SIG-M5 treated with dmso at 0.1 percent for 504 hours (cell line): ENCODE measurements around the gene SMIM32.

Experiments used
- DNase-seq: peaks from one replicate; lab custom pipeline; 2025; ENCODE audit not compliant: unreplicated experiment; lab: John Stamatoyannopoulos, UW

The SMIM32 gene

DNA sequence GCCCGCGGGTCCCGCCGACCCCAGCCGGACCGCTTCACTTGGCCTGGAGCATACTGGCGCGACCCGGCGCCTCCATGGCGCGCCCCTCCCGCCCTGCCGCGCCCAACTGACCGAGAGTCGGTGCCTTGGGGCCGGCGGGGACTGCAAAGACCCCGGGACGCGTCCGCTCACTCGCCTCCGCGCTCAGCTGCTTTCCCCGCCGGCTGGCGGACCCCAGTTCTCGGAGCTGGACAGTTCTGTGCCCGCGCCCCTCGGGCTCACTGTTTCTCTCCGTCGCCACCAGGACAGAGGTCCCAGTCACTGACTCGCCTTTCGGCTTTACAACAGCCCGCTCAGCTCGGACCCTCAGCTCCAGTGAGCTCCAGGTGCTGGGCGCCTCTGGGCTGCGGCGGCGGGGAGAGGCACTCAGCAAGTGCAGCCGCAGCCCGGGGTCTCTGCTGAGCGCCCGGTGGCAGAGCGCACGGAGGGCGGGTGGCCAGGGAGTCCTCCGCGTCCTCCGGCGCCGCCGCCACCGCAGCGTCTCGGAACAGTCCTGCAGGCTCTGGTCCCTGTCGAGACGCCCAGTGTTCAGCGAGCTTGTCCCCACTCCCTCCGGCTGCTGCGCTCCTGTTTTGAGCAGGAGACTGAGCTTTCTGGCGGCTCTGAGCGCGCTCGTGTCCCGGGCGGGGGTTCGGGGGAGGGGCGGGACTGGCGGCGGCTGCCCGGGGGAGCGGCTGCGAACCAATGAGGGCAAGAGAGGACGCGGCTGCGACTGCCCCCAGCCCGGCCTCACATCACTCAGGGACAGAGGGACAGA is at the start of gene SMIM32:
Gene SMIM32 (minus strand): TSS at position 637 of the 796 bp plus-strand sequence. CDS start 638 bp downstream, outside the sequence.
- no peak for DNase-seq

GRCh38 chr5:136242611-136243010 is 49.6 kb upstream of the SMIM32 start:
- no peak for DNase-seq

DNA sequence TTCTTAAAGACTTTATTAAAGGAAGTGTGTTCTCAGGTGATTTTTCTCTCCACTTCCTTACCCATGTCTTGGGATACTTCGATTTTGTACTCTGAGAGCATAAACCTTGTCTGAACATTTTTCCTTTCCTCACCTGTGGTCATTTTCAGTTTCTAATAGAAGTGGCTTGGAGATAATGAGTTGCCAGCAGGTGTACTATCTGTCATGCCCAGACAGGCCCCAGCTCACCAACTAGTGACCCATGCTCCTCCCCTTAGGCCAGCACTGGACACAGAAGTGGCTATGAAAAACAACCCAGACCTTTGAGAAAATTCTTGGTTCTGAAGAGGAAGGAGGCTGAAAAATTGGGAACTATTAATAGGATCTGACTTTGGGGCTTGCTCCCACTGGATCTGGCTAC is 49.2 kb upstream of the SMIM32 start:
- DNase-seq = no peak

- no peak for DNase-seq
Measured at GRCh38 chr5:136240894-136241293, 47.9 kb upstream of the SMIM32 start.

DNA sequence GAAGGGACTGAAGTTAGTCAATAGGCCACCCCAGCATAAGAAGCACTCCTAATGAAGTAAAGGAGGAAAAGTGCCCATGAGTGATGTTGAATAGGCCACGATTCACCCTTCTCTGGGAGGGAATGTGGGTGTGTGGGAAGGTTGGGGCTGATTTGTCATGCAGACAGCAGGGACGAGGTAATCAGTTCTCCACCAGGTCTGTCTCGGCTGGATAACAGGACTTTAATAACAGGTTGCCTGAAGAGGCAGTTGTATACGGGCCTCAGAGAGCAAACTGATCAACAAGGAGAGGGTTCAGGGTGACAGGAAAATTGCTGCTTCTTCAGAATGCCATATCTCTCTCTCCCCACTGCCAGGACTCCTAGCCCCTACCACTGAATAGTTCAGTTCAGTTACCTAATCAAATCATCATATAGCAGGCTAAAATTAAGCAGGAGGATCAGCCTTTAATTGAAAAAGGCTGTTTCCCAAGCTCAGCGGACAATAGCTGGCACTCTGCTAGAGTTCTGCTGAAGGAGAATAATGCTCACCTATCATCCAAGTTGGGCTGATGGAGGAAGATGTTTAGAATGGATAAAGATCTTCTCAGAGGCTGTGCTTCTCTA is 43.6 kb upstream of the SMIM32 start:
- DNase-seq = no peak

DNA sequence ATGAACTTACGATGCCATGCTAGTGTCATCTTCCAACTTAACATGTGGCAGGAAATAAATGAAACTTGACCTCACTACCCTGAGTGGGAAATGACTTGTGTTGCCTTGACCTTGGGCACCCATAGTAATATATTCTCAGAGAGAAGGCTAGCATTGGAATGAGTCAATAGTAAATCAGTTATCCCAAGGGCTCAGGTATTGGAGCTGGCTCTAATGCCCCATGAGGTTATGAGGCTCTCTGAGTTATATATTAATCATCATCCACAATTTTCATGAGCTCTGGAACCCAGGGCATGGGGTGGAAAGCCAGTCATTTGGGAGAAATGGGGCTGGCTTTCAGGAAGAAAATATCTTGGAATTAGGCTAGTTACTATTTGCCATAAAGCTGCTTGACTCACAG is 42.4 kb upstream of the SMIM32 start:
- no peak for DNase-seq

DNA sequence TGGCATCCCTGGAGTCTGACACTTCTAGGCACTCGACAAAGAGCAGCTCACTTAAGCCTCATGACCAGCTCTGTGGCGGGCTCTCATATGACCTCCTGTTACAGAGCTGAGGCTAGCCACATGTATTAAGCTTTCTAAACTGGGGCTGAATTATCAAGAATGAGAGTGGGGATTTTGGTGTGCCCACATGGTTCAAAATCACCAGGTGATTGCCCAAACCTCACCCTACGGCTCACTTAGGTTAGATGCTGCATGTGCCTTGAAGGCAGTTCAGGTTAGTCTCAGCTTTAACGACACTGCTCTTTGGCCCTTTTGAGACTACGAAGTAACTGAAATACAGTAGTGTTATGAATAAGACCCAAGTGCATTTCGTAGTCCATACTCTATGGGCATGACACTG is 39.4 kb upstream of the SMIM32 start:
- no peak for DNase-seq

DNA sequence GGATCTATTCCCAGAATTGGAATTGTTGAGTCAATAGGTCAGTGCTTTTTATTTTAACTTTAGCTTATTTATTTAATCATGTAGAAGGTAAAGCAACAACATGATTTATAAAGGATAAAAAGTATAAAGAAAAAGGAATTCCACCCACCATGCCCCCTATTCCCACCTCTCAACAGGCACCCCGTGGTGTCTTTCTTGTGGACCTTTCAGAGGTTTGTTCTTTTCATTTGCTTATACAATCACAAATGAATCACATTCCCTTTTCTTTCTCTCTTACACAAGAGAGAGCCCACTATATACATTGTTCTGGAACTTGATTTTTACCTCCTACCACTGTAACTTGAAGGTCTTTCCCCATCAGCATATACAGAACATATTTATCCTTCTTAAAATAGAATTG is 37.2 kb upstream of the SMIM32 start:
- DNase-seq = no peak

GRCh38 chr5:136228136-136228757 is 35.3 kb upstream of the SMIM32 start:
- DNase-seq = no peak

DNA sequence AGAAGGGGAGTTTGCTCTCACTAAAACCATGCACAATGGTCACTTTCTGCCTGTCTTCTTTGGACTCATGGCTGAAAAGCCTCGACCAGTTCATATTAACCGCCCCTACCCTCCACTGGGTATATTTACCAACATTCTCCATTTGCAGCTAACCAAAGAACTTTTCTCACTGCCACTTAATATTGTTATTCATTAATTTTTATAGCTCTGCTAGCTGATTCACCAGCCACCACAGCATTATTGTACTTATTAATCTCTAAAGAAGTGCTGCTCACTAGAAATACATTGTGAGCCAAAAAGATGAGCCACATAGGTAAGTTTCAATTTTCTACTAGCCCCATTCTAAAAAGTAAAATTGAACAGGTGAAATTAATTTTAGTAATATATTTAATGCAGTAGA is 33.4 kb upstream of the SMIM32 start:
- no peak for DNase-seq

GRCh38 chr5:136225796-136226195 is 32.8 kb upstream of the SMIM32 start:
- no peak for DNase-seq

DNA sequence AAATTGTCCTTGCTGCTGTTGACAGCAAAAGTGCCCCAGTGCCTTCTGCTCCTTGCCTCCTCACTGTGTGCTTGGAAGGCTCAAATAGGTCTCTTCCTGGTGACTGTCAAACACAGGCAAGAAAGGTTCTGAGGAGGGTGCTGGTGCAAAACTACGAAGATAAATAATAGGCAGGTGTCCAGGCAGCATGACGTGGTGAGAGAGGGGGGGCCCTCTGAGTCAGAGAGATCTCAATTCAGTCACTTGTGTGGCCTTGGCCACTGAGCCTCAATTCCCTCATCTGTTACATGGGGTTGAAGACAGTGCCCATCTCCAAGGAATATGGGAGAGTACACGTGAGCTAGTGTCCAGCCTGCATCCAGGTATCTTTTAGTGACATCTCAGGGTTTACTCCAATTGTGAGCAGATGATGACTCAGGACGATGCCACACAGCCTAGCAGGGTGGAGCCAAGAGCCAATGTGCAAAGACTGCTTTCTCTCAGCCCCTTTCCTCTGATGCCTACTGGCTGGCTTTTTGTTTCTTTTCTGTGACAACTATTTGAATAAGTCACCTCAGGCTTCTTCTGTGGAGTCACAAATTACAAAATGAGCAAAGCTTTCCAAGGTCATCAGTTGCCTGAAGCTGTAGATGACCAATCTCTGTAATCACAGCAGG is 29.7 kb upstream of the SMIM32 start:
- no peak for DNase-seq

GRCh38 chr5:136221340-136221739 is 28.4 kb upstream of the SMIM32 start:
- DNase-seq = no peak

DNA sequence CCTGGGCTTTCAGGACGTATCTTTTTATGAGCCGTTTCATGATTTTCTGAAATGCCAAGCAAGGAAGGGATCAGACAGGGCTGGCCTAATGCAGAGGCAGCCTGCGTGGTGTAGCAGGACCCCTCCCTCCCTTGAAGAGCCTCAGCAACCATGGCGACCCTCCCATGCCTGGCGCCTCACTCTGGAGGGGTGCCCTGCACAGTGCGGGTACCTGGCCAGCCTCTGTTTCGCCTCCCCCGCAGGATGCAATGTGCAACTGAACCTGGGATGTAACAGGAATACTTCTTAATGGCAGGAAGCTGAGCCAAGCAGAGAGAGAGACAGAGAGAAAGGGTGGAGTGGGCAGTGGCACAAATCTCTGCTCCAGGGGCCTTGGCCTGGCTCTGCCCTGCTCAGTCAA is 23.3 kb upstream of the SMIM32 start:
- no peak for DNase-seq

GRCh38 chr5:136215812-136216211 is 22.9 kb upstream of the SMIM32 start:
- no peak for DNase-seq

DNA sequence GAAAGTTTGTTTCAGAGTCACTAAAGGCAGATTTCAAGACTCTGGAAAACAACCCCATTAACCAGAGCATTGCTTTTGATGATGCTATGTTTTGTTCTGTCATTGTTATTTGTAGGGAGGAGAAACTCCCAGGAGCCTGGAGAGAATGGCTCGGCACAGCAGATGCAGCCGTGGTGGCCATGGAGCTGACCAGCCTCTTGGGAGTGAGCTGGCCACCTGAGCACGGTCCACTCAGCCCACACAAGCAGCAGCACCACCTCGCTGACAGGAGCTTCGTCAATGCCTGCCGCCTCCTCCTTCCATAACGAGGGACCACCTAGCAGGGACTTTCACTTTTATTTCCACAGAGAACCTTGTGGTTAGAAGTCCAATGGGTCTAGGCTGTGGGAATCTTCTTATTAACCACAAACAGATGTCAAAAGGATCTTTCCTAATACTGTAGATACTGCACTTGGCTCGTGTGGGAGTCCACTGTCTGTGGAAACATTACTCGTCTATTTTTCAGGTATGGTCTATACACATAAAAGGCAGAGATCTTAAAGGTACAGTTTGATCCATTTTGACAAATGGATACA is 21.0 kb upstream of the SMIM32 start:
- no peak for DNase-seq

DNA sequence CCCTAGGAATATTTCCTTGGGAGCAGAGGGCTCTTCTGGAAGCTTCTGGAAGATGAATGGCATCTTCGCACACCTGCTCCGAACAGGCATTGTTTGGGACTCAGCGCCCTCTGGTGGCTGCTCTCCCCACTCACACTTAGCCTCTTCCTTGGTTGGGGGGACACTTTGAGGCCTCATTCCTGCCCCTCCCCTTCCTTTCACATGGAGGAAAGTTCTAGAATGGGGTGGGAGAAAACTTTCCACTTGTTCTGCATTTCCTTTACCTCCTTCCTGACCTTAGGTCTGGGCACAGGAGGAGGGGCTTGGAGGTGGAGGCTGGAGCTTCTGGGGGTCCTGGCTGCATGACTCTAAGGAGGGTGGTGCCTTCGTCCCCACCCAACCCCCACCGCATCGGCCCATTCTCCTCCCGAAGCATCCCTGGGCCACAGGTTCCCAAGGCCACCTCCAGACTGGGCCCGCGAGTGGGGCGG is 19.3 kb upstream of the SMIM32 start:
- peak; percentile 23 for DNase-seq

DNA sequence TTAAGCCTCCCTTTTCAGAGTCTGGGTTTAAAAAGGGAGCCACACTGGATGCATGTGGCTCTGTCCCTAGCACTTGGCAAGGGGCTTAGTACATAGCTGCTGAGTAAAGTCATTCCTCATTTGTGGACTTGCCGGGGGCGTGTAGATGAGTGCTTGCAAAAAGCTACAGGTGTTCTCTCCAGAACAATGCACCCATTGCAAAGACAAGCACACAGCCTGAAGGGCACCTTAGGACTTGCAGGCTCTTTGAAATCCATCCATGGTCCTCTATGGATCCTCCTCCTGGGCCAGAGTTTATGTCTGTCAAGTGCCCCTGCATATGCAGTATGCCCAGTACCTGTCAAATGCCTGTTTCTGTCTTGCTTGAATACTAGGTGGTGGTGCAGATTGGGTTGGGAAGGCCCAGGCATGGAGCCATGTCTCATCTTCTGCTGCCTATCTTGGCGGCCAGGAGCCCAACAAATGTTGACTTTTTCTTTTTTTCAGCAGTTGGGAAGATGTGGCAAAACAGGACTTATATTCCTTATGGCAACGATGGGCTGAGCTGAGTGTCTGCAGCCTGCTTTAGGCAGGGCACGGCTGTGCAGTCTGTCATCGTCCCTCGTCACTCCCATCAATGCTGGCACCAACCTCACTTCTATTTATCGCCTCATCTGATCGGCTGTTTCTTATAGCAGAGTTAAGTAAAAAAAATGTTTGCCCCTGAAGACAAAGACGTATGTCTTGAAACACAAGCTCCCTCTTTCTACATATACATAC is 18.5 kb upstream of the SMIM32 start:
- no peak for DNase-seq

DNA sequence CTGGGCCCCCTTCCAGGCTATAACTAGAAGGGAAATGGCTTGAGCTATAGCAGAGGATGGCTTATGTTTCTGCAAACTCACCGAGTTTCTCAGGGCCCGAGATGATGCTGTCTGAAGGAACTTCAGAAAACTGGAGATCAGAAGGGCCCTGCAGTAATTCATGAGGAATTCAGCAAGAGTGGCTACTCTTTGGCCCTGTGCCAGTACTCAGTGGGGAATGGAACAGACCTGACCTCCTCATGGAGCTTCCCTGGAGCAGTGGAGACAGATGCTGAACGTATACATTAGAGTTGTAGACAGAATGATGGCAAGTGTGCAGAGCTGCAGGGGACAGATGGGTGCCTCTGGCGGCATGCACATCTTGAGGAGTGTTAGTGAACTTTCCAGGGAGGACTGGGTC is 17.3 kb upstream of the SMIM32 start:
- DNase-seq = no peak

- DNase-seq = no peak
Measured at GRCh38 chr5:136209346-136209910, 16.5 kb upstream of the SMIM32 start.
